ENCODE results near the gene HAUS6. TPM values are rescaled to one million over a fixed set of nuclear protein-coding genes. Genes with fewer than 3 reads are reported as not detected.

HAUS6 gene
- total and polyA plus RNA-seq, 2 of the 13 experiments (the other 11 are each of a cell fraction or from before 2014, with no cell fraction given) = 9.8 to 31.1 TPM

DNA sequence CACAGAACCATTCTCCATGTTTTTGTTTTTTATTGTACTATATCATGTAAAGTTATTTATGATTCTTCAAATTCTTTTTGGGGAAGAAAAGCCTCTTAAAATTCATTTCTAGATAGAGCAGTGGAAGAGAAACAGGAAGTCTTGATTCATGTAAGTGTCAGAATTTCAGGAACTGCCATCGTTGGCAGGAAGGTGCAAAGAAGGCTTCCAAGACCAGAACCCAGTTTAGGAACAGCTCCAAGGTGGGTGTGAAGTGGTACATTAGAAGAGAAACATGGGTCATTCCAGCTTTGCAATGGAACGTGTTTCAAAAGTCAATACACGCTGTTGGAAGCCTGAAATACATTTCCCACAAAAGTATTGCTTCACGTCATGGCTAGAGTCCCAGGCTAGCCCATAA, 84.5 kb downstream of the HAUS6 start:
- Histone ChIP-seq H3K9ac (ENCODE audit: insufficient read depth, low read depth, low read length) (no peak overlapping the region), H3K4me3 (replicated peaks in 1 of 3; ENCODE audit: insufficient read depth in 1 of 3, low read depth in 2 of 3, low read length in 3 of 3) (no peak overlapping the region), H4K20me1 (ENCODE audit: insufficient read depth, low read length) (no peaks in the 10 kb centered on the region), H2AFZ (ENCODE audit: low read length) (no peak overlapping the region), H3K79me2 (ENCODE audit: insufficient read depth, low read length) (no peaks in the 10 kb centered on the region), H3K4me2 (ENCODE audit: low read depth, low read length) (no peak overlapping the region), H3K36me3 (replicated peaks in 1 of 2; ENCODE audit: control insufficient read depth in 1 of 2, insufficient read depth in 2 of 2, low read length in 2 of 2) (no peaks in the 10 kb centered on the region), H3K27me3 (ENCODE audit: control insufficient read depth in 1 of 2, insufficient read depth in 2 of 2, low read length in 2 of 2) (no peaks in the 10 kb centered on the region), H3K4me1 (ENCODE audit: insufficient read depth, low read length) (no peaks in the 10 kb centered on the region), H3K9me3 (ENCODE audit: low read length) (no peaks in the 10 kb centered on the region), H3K27ac (ENCODE audit: extremely low read length, insufficient read depth, low read length) (no peak overlapping the region)
- TF ChIP-seq, protein P1, sequence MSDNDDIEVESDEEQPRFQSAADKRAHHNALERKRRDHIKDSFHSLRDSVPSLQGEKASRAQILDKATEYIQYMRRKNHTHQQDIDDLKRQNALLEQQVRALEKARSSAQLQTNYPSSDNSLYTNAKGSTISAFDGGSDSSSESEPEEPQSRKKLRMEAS (IDR thresholded peaks at IDR 0.05) = no peak
- TF ChIP-seq, protein P2, sequence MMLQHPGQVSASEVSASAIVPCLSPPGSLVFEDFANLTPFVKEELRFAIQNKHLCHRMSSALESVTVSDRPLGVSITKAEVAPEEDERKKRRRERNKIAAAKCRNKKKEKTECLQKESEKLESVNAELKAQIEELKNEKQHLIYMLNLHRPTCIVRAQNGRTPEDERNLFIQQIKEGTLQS (CRISPR knock-in tag; IDR thresholded peaks at IDR 0.05) = no peak
- TF ChIP-seq ZNF30 (CRISPR knock-in tag; IDR thresholded peaks at IDR 0.05) = no peak
- TF ChIP-seq ZNF557 (CRISPR knock-in tag; IDR thresholded peaks at IDR 0.05) = no peak
- TF ChIP-seq ONECUT2 (CRISPR knock-in tag; IDR thresholded peaks at IDR 0.05) = no peak
- in situ Hi-C loops (cut with HindIII; ENCODE audit: extremely low pct_ligation_motif_present, low pct_unique_long_range_greater_than_20kb) = no loop called here
- 4% methylated on average over 4 of the region's 4 CpGs for WGBS (ENCODE audit: low lambda C conversion rate)
- intact Hi-C loops (cut with micrococcal nuclease; ENCODE audit: unreplicated experiment) = no loop called here
- CTCF ChIA-PET (ENCODE audit: low intra/inter-chr PET ratio, low total read pairs) = no interaction called here
- BruUV-seq (replicated peaks) = no TSS peak
- DNase-seq (ENCODE audit: low spot score) (no peak), FAIRE-seq (no peak), ATAC-seq (no peak)
- POLR2A ChIA-PET = no interaction called here

DNA sequence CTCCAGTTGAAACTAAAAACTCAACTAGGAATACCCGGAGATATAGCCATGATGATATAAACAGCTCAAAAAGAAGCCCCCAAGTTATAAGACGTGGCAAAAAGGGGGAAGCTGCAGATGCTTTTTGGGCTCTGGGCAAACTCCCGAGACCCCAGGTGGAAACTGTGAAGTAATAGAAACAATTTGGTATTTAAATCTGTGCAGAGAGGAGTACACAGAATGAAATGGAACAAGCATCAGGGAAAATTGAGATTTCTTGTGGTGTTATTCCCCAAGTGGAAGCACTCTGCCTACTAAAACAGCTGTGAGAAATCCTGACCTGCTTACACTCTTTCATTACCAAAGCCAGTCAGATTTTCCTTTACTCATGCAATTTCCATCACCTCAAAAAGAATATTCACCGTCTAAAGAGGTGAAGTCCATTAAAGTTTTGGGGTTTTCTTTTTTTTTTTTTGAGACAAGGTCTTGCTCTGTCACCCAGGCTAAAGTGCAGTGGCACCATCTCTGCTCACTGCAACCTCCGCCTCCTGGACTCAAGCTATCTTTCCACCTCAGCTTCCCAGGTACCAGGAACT, 93.2 kb downstream of the HAUS6 start:
- intact Hi-C loops (cut with micrococcal nuclease; ENCODE audit: unreplicated experiment) = no loop called here
- H4K20me1 ChIP-seq (ENCODE audit: insufficient read depth, low read length) = no peaks in the 10 kb centered on the region
- no peak overlapping the region for H3K9ac ChIP-seq (ENCODE audit: insufficient read depth, low read depth, low read length)
- FAIRE-seq (no peak), DNase-seq (ENCODE audit: low spot score) (no peak), ATAC-seq (no peak)
- H3K9me3 ChIP-seq (ENCODE audit: low read length) = no peaks in the 10 kb centered on the region
- H3K4me1 ChIP-seq (ENCODE audit: insufficient read depth, low read length) = no peaks in the 10 kb centered on the region
- no peak overlapping the region for H3K4me3 ChIP-seq (replicated peaks in 1 of 3; ENCODE audit: insufficient read depth in 1 of 3, low read depth in 2 of 3, low read length in 3 of 3)
- no peak overlapping the region for H2AFZ ChIP-seq (ENCODE audit: low read length)
- H3K27me3 ChIP-seq (ENCODE audit: control insufficient read depth in 1 of 2, insufficient read depth in 2 of 2, low read length in 2 of 2) = peaks cover 0 to 10% of the 10 kb centered on the region in 2 experiments; a peak in 1 of 5 replicates
- in situ Hi-C loops (cut with HindIII; ENCODE audit: extremely low pct_ligation_motif_present, low pct_unique_long_range_greater_than_20kb) = no loop called here
- H3K27ac ChIP-seq (ENCODE audit: extremely low read length, insufficient read depth, low read length) = no peak overlapping the region
- 22% methylated on average over 5 of the region's 5 CpGs for WGBS (ENCODE audit: low lambda C conversion rate)
- H3K36me3 ChIP-seq (replicated peaks in 1 of 2; ENCODE audit: control insufficient read depth in 1 of 2, insufficient read depth in 2 of 2, low read length in 2 of 2) = no peaks in the 10 kb centered on the region
- BruUV-seq (replicated peaks) = no TSS peak
- CTCF ChIA-PET (ENCODE audit: low intra/inter-chr PET ratio, low total read pairs) = no interaction called here
- H3K4me2 ChIP-seq (ENCODE audit: low read depth, low read length) = no peak overlapping the region
- H3K79me2 ChIP-seq (ENCODE audit: insufficient read depth, low read length) = no peaks in the 10 kb centered on the region
- no peak for TF ChIP-seq ZNF160 (CRISPR knock-in tag; IDR thresholded peaks at IDR 0.05)
- no peak for TF ChIP-seq RARA (CRISPR knock-in tag; IDR thresholded peaks at IDR 0.05)
- TF ChIP-seq REPIN1 (CRISPR knock-in tag; IDR thresholded peaks at IDR 0.05; ENCODE audit: borderline replicate concordance, low read depth) = no peak
- no peak for TF ChIP-seq NFKB2 (CRISPR knock-in tag; IDR thresholded peaks at IDR 0.05; ENCODE audit: borderline replicate concordance)
- TF ChIP-seq PAX8 (CRISPR knock-in tag; IDR thresholded peaks at IDR 0.05; ENCODE audit: borderline replicate concordance) = no peak
- TF ChIP-seq ZNF543 (CRISPR knock-in tag; IDR thresholded peaks at IDR 0.05) = no peak
- TF ChIP-seq YEATS2 (CRISPR knock-in tag; IDR thresholded peaks at IDR 0.05; ENCODE audit: borderline replicate concordance) = no peak
- TF ChIP-seq ZNF891 (CRISPR knock-in tag; IDR thresholded peaks at IDR 0.05) = no peak
- TF ChIP-seq ZNF562 (CRISPR knock-in tag; IDR thresholded peaks at IDR 0.05; ENCODE audit: borderline replicate concordance) = no peak
- no peak for TF ChIP-seq SP5 (CRISPR knock-in tag; IDR thresholded peaks at IDR 0.05; ENCODE audit: borderline replicate concordance, low read depth)
- POLR2A ChIA-PET = no interaction called here

Data from HepG2 (cell line).